PFSK-1 (cell line): ENCODE data around the gene CRYBA4.

Experiments used
- FOXP2 ChIP-seq: optimal IDR thresholded peaks from 2 replicates; pipeline ENCODE3; 2011; ENCODE audit warnings: borderline replicate concordance, control low read depth, inconsistent platforms; ENCODE audit not compliant: insufficient read depth; ENCODE audit errors: extremely low read length, extremely low read depth
- POLR2AphosphoS5 ChIP-seq: IDR thresholded peaks from 2 replicates; pipeline ENCODE4 v1.6.1; 2012; ENCODE audit warnings: low read depth, mild to moderate bottlenecking, control low read depth, low read length, moderate library complexity
- SIN3A ChIP-seq: IDR thresholded peaks from 2 replicates; pipeline ENCODE4 v1.6.1; 2012; ENCODE audit warnings: mild to moderate bottlenecking, low read length, moderate library complexity, borderline replicate concordance; ENCODE audit not compliant: insufficient read depth
- TAF1 ChIP-seq: IDR thresholded peaks from 2 replicates; pipeline ENCODE4 v1.6.1; 2012; ENCODE audit warnings: low read length, control low read depth, borderline replicate concordance; ENCODE audit not compliant: insufficient read depth
- TF ChIP-seq, protein P1 (sequence below), 2 experiments: IDR thresholded peaks; 2 replicates each; pipeline versions ENCODE4 v1.6.1 to v1.8.0; 2011 to 2012; ENCODE audit warnings: low read depth in 2 of 2, low read length in 2 of 2, control low read depth in 1 of 2, inconsistent platforms in 1 of 2, mild to moderate bottlenecking in 1 of 2, moderate library complexity in 1 of 2; ENCODE audit not compliant: insufficient read depth in 1 of 2

- TF ChIP-seq, protein P1, sequence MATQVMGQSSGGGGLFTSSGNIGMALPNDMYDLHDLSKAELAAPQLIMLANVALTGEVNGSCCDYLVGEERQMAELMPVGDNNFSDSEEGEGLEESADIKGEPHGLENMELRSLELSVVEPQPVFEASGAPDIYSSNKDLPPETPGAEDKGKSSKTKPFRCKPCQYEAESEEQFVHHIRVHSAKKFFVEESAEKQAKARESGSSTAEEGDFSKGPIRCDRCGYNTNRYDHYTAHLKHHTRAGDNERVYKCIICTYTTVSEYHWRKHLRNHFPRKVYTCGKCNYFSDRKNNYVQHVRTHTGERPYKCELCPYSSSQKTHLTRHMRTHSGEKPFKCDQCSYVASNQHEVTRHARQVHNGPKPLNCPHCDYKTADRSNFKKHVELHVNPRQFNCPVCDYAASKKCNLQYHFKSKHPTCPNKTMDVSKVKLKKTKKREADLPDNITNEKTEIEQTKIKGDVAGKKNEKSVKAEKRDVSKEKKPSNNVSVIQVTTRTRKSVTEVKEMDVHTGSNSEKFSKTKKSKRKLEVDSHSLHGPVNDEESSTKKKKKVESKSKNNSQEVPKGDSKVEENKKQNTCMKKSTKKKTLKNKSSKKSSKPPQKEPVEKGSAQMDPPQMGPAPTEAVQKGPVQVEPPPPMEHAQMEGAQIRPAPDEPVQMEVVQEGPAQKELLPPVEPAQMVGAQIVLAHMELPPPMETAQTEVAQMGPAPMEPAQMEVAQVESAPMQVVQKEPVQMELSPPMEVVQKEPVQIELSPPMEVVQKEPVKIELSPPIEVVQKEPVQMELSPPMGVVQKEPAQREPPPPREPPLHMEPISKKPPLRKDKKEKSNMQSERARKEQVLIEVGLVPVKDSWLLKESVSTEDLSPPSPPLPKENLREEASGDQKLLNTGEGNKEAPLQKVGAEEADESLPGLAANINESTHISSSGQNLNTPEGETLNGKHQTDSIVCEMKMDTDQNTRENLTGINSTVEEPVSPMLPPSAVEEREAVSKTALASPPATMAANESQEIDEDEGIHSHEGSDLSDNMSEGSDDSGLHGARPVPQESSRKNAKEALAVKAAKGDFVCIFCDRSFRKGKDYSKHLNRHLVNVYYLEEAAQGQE (IDR thresholded peaks at IDR 0.05; ENCODE audit: insufficient read depth in 1 of 2, low read depth in 2 of 2, low read length in 2 of 2) = no peak
- TF ChIP-seq POLR2AphosphoS5 = no peak
- no peak for TF ChIP-seq SIN3A
- no peak for TF ChIP-seq TAF1
- no peak for TF ChIP-seq FOXP2
These were observed 32.9 kb upstream of the CRYBA4 start for GRCh38 chr22:26588729-26589366.
